ENCODE data around the gene POTEI. TPM values are rescaled to one million over a fixed set of nuclear protein-coding genes. Genes with fewer than 3 reads are reported as not detected.
"Not testable (repeated sequence)": the region's sequence is repeated elsewhere in the genome, so short reads cannot be mapped to it uniquely, and the experiment has no call there.

Gene POTEI
- total and polyA plus RNA-seq, 9 donors, result 0.05 to 0.80 (median 0.45) TPM; not detected in 5

GRCh38 chr2:130530212-130530611, 21.1 kb upstream of the POTEI start:
- DNase-seq; H3K4me3 ChIP-seq; H3K36me3 ChIP-seq; H3K27me3 ChIP-seq; intact Hi-C loops (cut with DNase I); H3K9me3 ChIP-seq; H3K27ac ChIP-seq; H3K4me1 ChIP-seq (ENCODE audit: insufficient read depth): not testable (repeated sequence)
- no CpG with 5 or more reads among the region's 4 CpGs for WGBS, 3 donors

DNA sequence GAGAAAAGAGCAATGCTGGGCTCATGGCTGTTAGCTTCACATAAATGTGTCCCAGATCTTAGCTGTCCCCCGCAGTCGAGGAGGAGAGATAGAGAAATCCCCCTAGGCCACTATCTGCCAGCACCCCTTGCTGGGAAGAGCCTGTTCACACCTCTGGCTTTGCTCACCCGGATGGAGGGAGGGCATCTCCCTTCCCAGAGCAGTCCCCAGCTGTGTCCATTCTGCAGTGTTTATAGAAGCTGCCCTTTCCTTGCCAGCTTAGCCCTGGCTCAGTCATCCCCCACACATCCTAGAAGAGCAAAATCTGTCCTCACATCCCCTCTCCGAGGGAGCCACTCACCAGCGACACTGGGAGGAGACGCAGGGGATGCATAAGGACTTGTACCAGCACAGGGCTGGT, 20.4 kb upstream of the POTEI start:
- WGBS, 3 donors, result no CpG with 5 or more reads among the region's 6 CpGs
- H3K9me3 ChIP-seq; DNase-seq; H3K36me3 ChIP-seq; H3K4me1 ChIP-seq (ENCODE audit: insufficient read depth); intact Hi-C loops (cut with DNase I); H3K27me3 ChIP-seq; H3K27ac ChIP-seq; H3K4me3 ChIP-seq: not testable (repeated sequence)

DNA sequence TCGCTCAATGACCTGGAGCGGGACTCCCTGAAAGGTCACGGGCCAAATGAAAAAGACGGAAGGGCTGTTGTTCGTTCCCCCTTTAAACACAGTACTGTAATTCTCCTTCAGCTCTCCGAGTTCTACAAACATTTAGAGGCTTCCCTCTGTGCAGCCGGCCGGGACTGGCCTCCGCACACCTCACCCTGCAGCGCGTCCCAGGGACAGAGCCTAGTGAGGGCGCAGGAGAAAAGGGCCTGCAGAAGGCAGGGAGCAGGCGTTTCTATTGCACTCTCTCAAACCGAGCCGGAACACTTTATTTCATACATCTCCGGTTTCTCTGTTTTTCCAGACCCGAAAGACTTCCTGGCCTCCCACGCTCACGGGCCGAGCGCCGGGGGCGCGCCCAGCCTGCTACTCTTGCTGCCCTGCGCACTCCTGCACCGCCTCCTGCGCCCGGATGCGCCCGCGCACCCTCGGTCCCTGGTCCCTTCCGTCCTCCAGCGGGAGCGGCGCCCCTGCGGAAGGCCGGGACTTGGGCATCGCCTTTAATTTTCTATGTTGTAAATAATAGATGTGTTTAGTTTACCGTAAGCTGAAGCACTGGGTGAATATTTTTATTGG, 18.3 kb upstream of the POTEI start:
- H3K27me3 ChIP-seq; H3K4me1 ChIP-seq (ENCODE audit: insufficient read depth); H3K36me3 ChIP-seq; H3K9me3 ChIP-seq; H3K4me3 ChIP-seq; intact Hi-C loops (cut with DNase I); H3K27ac ChIP-seq; DNase-seq: not testable (repeated sequence)
- WGBS, 3 donors, result no CpG with 5 or more reads among the region's 40 CpGs

DNA sequence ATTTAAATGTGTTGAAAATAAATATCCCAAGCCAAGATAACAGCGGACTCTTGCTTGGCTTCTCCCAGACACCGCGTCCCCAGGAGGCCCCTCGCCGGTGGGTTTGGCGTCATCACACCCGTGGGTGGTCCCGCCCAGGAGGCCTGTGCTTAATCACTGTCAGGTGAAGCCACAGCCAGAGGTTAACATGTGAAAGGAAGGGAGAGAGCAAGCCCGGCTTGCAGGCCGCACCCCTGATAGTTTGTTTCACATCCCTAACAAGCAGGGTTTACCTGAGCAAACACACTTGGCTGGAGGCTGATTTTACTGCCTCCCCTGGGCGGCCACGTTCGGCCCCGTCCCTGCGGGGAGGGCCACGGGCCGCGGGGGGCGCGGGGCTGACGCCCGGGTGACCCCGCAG, 13.3 kb upstream of the POTEI start:
- DNase-seq; H3K4me3 ChIP-seq; H3K4me1 ChIP-seq (ENCODE audit: insufficient read depth); intact Hi-C loops (cut with DNase I); H3K9me3 ChIP-seq; H3K36me3 ChIP-seq; H3K27me3 ChIP-seq; H3K27ac ChIP-seq: not testable (repeated sequence)
- WGBS, 3 donors, result no CpG with 5 or more reads among the region's 23 CpGs

- DNase-seq; H3K9me3 ChIP-seq; H3K27me3 ChIP-seq; H3K27ac ChIP-seq; H3K4me3 ChIP-seq; H3K4me1 ChIP-seq (ENCODE audit: insufficient read depth); intact Hi-C loops (cut with DNase I); H3K36me3 ChIP-seq: not testable (repeated sequence)
- WGBS, 3 donors, result no CpG with 5 or more reads among the region's 7 CpGs
These were observed 11.9 kb upstream of the POTEI start, which contains the start of gene CFC1B for GRCh38 chr2:130520992-130521391. TSS of gene CFC1B (plus strand) at chr2:130521222. CDS start at chr2:130521485, 263 bp downstream.

- no CpG with 5 or more reads among the region's 12 CpGs for WGBS, 3 donors
- H3K4me3 ChIP-seq; H3K27ac ChIP-seq; H3K27me3 ChIP-seq; H3K36me3 ChIP-seq; intact Hi-C loops (cut with DNase I); H3K9me3 ChIP-seq; DNase-seq; H3K4me1 ChIP-seq (ENCODE audit: insufficient read depth): not testable (repeated sequence)
These were observed 9.5 kb upstream of the POTEI start for GRCh38 chr2:130518516-130519106.

DNA sequence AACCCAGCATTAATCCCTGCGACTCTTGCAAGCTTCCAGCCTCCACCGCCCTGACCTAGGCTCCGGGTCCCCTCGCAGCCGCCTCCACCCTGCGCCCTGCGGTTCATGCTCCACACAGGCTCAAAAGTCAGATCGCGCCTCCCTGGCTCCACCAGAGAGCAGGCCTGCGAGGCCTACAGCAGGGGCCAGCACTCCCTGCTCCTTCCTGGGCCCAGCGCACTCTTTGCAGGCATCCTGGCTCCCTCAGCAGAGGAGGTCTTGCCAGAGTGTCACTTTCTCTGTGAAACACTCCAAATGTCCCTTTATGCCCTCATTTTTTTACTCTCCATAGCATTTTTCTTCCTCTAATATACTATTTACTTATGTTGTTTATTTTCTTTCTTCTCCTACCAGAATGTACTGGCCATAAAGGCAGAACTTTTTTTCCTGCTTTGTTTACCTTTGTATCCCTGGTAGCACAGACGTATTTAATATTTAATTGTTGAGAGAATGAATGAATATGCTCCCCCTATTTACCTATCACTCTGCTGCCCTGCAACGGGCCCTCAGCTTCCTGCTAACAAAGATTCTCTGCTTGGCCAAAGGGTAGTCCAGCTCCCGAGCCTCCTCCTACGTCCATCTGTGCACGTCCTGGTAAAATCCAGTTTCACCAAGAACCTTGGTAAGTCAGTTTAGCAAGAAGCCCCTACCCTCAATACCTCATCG, 2.8 kb upstream of the POTEI start:
- H3K9me3 ChIP-seq; DNase-seq; H3K36me3 ChIP-seq; H3K4me1 ChIP-seq (ENCODE audit: insufficient read depth); H3K27ac ChIP-seq; H3K4me3 ChIP-seq; intact Hi-C loops (cut with DNase I); H3K27me3 ChIP-seq: not testable (repeated sequence)
- 87 to 95% (median 92%) methylated on average over 4 to 5 of the region's 17 CpGs for WGBS, 3 donors

DNA sequence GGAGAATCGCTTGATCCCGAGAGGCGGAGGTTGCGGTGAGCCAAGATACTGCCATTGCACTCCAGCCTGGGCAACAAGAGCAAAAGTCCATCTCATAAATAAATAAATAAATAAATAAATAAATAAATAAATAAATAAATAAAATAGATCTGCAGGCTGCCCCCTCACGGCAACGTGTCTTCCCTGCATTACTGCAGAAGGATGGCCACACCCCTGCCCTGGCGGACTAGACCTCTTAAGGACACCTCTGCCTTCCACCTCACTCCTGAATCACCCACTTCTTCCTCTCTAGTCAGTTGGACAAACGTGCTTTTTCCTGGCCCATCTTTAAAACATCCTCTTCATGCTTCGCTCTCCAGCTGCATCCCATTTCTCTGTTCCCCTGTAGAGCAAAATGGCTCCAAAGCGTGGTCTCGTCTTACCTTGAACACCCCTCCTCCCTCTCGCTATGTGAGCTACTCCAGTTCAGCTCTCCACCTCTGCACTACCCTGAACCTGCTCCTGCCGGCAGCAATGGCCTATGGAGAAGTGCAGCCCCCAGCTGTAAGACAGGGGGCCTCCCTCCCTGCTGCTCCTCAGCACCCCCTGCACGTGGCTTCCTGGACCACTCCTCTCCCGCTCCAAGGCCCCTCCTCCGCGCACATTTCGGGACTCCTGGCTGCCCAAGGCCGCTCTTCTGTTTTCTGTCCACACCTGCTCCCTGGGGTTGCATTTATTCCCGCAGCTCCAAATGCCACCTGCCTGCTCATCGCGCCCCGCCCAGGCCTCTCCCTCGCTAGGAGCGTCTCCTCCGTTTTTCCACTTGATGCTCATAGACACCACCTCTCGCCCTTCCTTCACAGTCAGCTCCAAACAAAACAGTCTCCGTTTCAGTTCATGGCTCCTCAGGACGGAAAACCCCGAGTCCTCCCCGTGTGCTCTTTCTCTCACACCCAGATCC, 1.9 kb upstream of the POTEI start:
- H3K27me3 ChIP-seq; H3K27ac ChIP-seq; DNase-seq; H3K4me1 ChIP-seq (ENCODE audit: insufficient read depth); intact Hi-C loops (cut with DNase I); H3K36me3 ChIP-seq; H3K4me3 ChIP-seq; H3K9me3 ChIP-seq: not testable (repeated sequence)
- 22% methylated on average over 2 of the region's 31 CpGs; no CpG with 5 or more reads in 2 of the 3 donors for WGBS, 3 donors

DNA sequence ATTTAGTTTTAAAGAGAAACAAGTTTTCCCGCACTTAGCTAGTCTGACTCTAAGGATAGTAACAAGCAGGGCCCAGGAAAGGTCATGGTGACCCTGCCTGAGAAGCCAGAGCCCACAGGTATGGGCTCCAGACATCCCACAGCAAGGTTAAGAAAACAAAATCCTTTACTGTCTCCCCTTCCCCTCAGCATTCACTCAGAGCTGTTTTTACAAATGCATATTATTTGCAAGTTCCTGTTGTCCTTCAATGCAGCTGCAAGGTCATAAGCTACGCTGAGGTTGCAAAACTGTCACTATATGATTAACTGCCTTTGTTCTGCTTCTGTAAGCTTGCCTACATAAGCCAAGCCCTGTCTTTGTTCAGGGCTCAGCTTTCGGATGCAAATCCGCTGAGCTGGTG, 18.1 kb downstream of the POTEI start:
- H3K4me1 ChIP-seq (ENCODE audit: insufficient read depth); H3K4me3 ChIP-seq; intact Hi-C loops (cut with DNase I); H3K9me3 ChIP-seq; H3K36me3 ChIP-seq; H3K27me3 ChIP-seq; DNase-seq; H3K27ac ChIP-seq: not testable (repeated sequence)
- WGBS, 3 donors, result 0 to 54% (median 53%) methylated on average over 1 to 3 of the region's 4 CpGs

DNA sequence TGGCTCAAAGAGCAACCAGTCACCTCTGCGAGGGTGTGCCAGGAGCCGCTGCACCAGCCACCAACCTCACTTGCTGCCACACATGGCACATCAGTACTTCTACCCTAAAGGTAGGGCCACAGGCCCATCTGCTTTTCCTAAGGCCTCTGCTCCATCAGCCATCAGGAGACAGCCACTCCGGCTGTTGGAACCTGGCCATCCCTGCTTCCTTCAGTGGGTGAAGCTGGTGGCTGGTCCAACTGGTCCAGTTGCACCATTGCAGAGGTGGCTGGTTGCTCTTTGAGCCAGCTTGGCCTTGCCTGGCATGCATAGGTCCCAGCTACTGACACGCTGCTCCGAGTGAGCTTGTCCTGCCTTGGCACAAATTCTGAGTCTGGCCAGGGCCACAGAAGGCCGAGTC, 53.7 kb downstream of the POTEI start:
- H3K27ac ChIP-seq; H3K4me3 ChIP-seq; H3K9me3 ChIP-seq; DNase-seq; H3K4me1 ChIP-seq (ENCODE audit: insufficient read depth); intact Hi-C loops (cut with DNase I); H3K27me3 ChIP-seq; H3K36me3 ChIP-seq: not testable (repeated sequence)
- WGBS, 3 donors, result 79 to 87% (median 80%) methylated on average over 6 of the region's 6 CpGs

DNA sequence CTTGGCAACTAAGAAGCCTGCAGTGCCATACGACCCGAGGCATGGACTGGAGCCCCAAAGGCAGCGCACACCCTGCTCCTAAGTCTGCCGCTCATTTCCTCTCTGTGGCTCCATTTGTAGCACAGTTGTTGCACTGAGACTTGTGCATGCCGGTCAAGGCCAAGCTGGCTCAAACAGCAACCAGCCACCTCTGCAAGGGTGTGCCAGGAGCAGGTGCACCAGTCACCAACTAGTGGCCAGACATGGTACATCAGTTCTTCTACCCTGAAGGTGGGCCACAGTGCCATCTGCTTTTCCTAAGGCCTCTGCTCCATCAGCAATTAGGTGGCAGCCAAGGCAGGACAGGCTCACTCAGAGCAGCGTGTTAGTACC, 54.4 kb downstream of the POTEI start:
- H3K27ac ChIP-seq; DNase-seq; H3K4me3 ChIP-seq; H3K4me1 ChIP-seq (ENCODE audit: insufficient read depth); H3K27me3 ChIP-seq; intact Hi-C loops (cut with DNase I); H3K9me3 ChIP-seq; H3K36me3 ChIP-seq: not testable (repeated sequence)
- 90 to 93% (median 91%) methylated on average over 5 to 6 of the region's 6 CpGs for WGBS, 3 donors
